Mesenchymal stem cell (in vitro differentiated cells and primary cell): ENCODE data around the gene GALNT5.

Experiments
- DNase-seq: peaks from one replicate; pipeline ENCODE4 v3.0.0-alpha.2; 2013
- H2AFZ ChIP-seq: one replicate; pipeline ENCODE4 v1.6.1; 2013; ENCODE audit warnings: low read depth, mild to moderate bottlenecking, control low read depth, inconsistent platforms, low read length, moderate library complexity
- H2AK5ac ChIP-seq: 2 replicates; pipeline ENCODE4 v1.6.1; 2013; ENCODE audit warnings: low read length, moderate library complexity, mild to moderate bottlenecking, inconsistent platforms; ENCODE audit not compliant: severe bottlenecking
- H2BK120ac ChIP-seq: one replicate; pipeline ENCODE4 v1.6.1; 2013; ENCODE audit warnings: low read depth, mild to moderate bottlenecking, inconsistent platforms, low read length, moderate library complexity
- H2BK12ac ChIP-seq, 2 experiments: one replicate each; pipeline ENCODE4 v1.6.1; 2013; ENCODE audit warnings: inconsistent platforms in 2 of 2, low read length in 2 of 2, mild to moderate bottlenecking in 2 of 2, moderate library complexity in 2 of 2, control low read depth in 1 of 2
- H2BK15ac ChIP-seq: one replicate; pipeline ENCODE4 v1.6.1; 2013; ENCODE audit warnings: mild to moderate bottlenecking, low read depth, inconsistent platforms; ENCODE audit not compliant: poor library complexity, severe bottlenecking
- H2BK5ac ChIP-seq: 2 replicates; pipeline ENCODE4 v1.6.1; 2013; ENCODE audit warnings: low read depth, mild to moderate bottlenecking, low read length, control low read depth, inconsistent platforms; ENCODE audit not compliant: poor library complexity, severe bottlenecking
- H3K14ac ChIP-seq, 2 experiments: one replicate each; pipeline ENCODE4 v1.6.1; 2013; ENCODE audit warnings: inconsistent platforms in 2 of 2, low read length in 2 of 2, control low read depth in 1 of 2, mild to moderate bottlenecking in 1 of 2, moderate library complexity in 1 of 2
- H3K18ac ChIP-seq, 2 experiments: one replicate each; pipeline ENCODE4 v1.6.1; 2013; ENCODE audit warnings: inconsistent platforms in 2 of 2, low read length in 2 of 2, control low read depth in 1 of 2, low read depth in 1 of 2, mild to moderate bottlenecking in 1 of 2
- H3K23ac ChIP-seq, 2 experiments: one replicate each; pipeline ENCODE4 v1.6.1; 2013; ENCODE audit warnings: inconsistent platforms in 2 of 2, low read length in 2 of 2, mild to moderate bottlenecking in 2 of 2, moderate library complexity in 2 of 2, control low read depth in 1 of 2
- H3K27ac ChIP-seq: 2 replicates; pipeline ENCODE4 v1.5.1; 2013; ENCODE audit warnings: mild to moderate bottlenecking, moderate library complexity, low read length, control low read depth, inconsistent platforms; ENCODE audit not compliant: poor library complexity, severe bottlenecking
- H3K27me3 ChIP-seq, 2 experiments: 2 replicates each; pipeline versions ENCODE4 v1.6.1 to v1.7.0; 2013; ENCODE audit warnings: low read length in 2 of 2, mild to moderate bottlenecking in 2 of 2, moderate library complexity in 2 of 2, control low read depth in 1 of 2, inconsistent platforms in 1 of 2; ENCODE audit not compliant: control insufficient read depth in 1 of 2, insufficient read depth in 1 of 2
- H3K36me3 ChIP-seq, 2 experiments: 2 replicates each; pipeline versions ENCODE4 v1.6.1 to v1.7.0; 2013; ENCODE audit warnings: low read length in 2 of 2, control low read depth in 1 of 2, inconsistent platforms in 1 of 2, low read depth in 1 of 2, mild to moderate bottlenecking in 1 of 2; ENCODE audit not compliant: insufficient read depth in 2 of 2, control insufficient read depth in 1 of 2
- H3K4ac ChIP-seq, 2 experiments: one replicate each; pipeline ENCODE4 v1.6.1; 2013; ENCODE audit warnings: inconsistent platforms in 2 of 2, low read length in 2 of 2, mild to moderate bottlenecking in 2 of 2, moderate library complexity in 2 of 2, control low read depth in 1 of 2, low read depth in 1 of 2
- H3K4me1 ChIP-seq: 2 replicates; pipeline ENCODE4 v1.6.1; 2013; ENCODE audit warnings: low read depth, low read length, control low read depth; ENCODE audit not compliant: control insufficient read depth, insufficient read depth
- H3K4me2 ChIP-seq: 2 replicates; pipeline ENCODE4 v1.6.1; 2013; ENCODE audit warnings: low read length, mild to moderate bottlenecking, inconsistent platforms; ENCODE audit not compliant: poor library complexity, severe bottlenecking
- H3K4me3 ChIP-seq, 2 experiments: 2 replicates each; pipeline versions ENCODE4 v1.5.1 to v1.7.0; 2013; ENCODE audit warnings: low read length in 2 of 2, mild to moderate bottlenecking in 2 of 2, control low read depth in 1 of 2, low read depth in 1 of 2; ENCODE audit not compliant: insufficient read depth in 1 of 2
- H3K79me1 ChIP-seq: replicated peaks from 2 replicates; pipeline ENCODE4 v1.6.1; 2013; ENCODE audit warnings: mild to moderate bottlenecking, control low read depth, low read length, inconsistent platforms; ENCODE audit not compliant: poor library complexity, severe bottlenecking
- H3K9ac ChIP-seq: 2 replicates; pipeline ENCODE4 v1.7.0; 2013; ENCODE audit warnings: mild to moderate bottlenecking, low read length, moderate library complexity
- H3K9me3 ChIP-seq: 2 replicates; pipeline ENCODE4 v1.7.0; 2013; ENCODE audit warnings: mild to moderate bottlenecking, low read length; ENCODE audit not compliant: control insufficient read depth
- H4K8ac ChIP-seq: one replicate; pipeline ENCODE4 v1.6.1; 2013; ENCODE audit warnings: inconsistent platforms, mild to moderate bottlenecking, low read length, moderate library complexity
- H4K91ac ChIP-seq: one replicate; pipeline ENCODE4 v1.6.1; 2013; ENCODE audit warnings: mild to moderate bottlenecking, low read length, inconsistent platforms
- WGBS: methylation state at CpG from one replicate; pipeline ENCODE4 v1.1.7; 2013; ENCODE audit warnings: mixed read lengths; 5-methylcytosine and 5-hydroxymethylcytosine counted together

GALNT5 gene

DNA sequence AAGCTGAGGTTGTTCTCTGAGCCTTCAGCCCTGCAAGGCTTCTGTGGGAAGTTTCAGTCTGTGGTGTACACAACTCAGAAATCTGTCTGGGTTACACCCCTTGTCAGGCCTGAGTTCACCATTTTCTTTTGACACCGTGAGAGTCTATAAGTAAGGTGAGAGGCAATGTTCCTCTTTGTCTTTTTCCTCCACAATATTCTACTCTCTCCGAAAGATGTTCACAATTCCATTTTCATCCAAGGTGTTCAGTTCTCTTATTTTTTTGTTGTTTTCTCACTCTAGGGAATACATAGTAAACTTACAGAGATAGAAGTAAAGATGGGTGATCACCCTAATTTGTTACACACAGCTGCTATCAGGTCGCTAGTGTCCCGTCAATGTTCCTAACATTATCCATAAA is 64.9 kb downstream of the GALNT5 start:
- no peak overlapping the region for H2AK5ac ChIP-seq
- H3K4me3 ChIP-seq: no peak overlapping the region
- H3K9me3 ChIP-seq: no peaks in the 10 kb centered on the region
- WGBS: no CpG with 5 or more reads among the region's 4 CpGs
- no peak overlapping the region for H3K18ac ChIP-seq
- no peak overlapping the region for H4K91ac ChIP-seq
- no peaks in the 10 kb centered on the region for H3K36me3 ChIP-seq
- H3K27ac ChIP-seq: no peak overlapping the region
- H3K9ac ChIP-seq: no peak overlapping the region
- H2BK120ac ChIP-seq: no peak overlapping the region
- H2BK12ac ChIP-seq: no peak overlapping the region
- no peak overlapping the region for H4K8ac ChIP-seq
- H2AFZ ChIP-seq: no peak overlapping the region
- H3K79me1 ChIP-seq: no peaks in the 10 kb centered on the region
- no peak overlapping the region for H3K4ac ChIP-seq
- H3K14ac ChIP-seq: no peak overlapping the region
- H3K27me3 ChIP-seq: no peaks in the 10 kb centered on the region
- H2BK15ac ChIP-seq: no peak overlapping the region
- no peak overlapping the region for H2BK5ac ChIP-seq
- no peak overlapping the region for H3K4me2 ChIP-seq
- no peak for DNase-seq
- no peak overlapping the region for H3K23ac ChIP-seq
- no peaks in the 10 kb centered on the region for H3K4me1 ChIP-seq

DNA sequence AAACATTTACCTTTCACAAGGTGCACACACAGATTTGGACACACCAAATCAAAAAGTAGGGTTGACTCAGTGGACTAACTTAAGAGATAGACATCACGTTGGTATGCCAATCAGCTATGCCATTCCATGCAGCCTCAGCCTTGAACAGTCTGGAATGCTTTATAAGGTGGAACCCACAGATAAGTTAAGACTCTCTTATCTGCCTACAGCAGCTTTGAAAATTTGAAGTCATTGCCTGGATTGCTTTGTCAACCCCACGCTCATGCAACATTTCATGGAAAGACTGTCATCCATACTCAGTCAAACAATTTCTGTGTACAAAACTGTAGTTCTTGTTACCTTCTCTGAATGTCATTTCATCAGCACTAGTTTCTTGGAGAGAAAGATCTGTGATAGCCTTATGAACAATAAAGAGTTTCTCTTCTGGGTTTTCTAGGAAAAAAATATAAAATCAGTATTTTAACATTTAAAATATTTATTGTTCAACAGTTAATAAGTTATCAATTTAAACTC is 66.9 kb downstream of the GALNT5 start:
- H4K8ac ChIP-seq: no peak overlapping the region
- H3K23ac ChIP-seq: no peak overlapping the region
- no peak overlapping the region for H2AFZ ChIP-seq
- H3K36me3 ChIP-seq: no peaks in the 10 kb centered on the region
- no peak overlapping the region for H4K91ac ChIP-seq
- H3K9me3 ChIP-seq: no peaks in the 10 kb centered on the region
- H3K27me3 ChIP-seq: no peaks in the 10 kb centered on the region
- H3K9ac ChIP-seq: no peak overlapping the region
- H2BK15ac ChIP-seq: no peak overlapping the region
- H3K4ac ChIP-seq: no peak overlapping the region
- no peak overlapping the region for H2BK5ac ChIP-seq
- no peak overlapping the region for H2BK12ac ChIP-seq
- no peak for DNase-seq
- WGBS: 96% methylated on average over 2 of the region's 2 CpGs
- no peak overlapping the region for H3K18ac ChIP-seq
- no peak overlapping the region for H3K4me3 ChIP-seq
- no peak overlapping the region for H3K4me2 ChIP-seq
- no peak overlapping the region for H2BK120ac ChIP-seq
- H3K4me1 ChIP-seq: peaks cover 4% of the 10 kb centered on the region
- no peak overlapping the region for H2AK5ac ChIP-seq
- H3K27ac ChIP-seq: no peak overlapping the region
- no peaks in the 10 kb centered on the region for H3K79me1 ChIP-seq
- H3K14ac ChIP-seq: no peak overlapping the region

DNA sequence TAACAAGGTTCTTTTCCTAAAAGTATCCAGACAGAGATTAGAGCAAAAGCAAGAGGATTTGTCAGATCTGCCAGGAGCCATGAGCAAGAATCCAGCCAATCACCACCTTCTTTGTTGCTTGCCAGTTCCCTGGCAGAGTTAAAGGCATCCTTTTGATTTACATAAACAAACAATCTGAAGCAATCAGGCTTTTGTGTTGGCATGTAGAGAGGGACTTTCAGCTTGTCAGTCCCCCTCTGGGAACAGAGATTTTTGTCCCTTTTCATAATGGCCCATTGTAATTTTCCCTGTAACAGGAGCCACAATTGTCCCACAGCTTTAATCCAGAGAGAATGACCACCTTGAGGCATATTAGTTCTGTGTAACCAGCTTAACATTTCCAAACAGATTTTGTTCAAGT is 68.3 kb downstream of the GALNT5 start, which contains the start of gene ERMN:
Gene ERMN, minus strand, starts transcription at position 39 of the 400 bp plus-strand sequence. CDS start 182 bp downstream, outside the sequence.
- DNase-seq: no peak
- Histone ChIP-seq H2BK120ac (no peak within 1 kb of the TSS), H3K4me2 (no peak within 1 kb of the TSS), H2AK5ac (no peak within 1 kb of the TSS), H3K4me3 (no peak within 1 kb of the TSS), H2BK5ac (no peak within 1 kb of the TSS), H2AFZ (no peak within 1 kb of the TSS), H3K27me3 (no peaks in the 10 kb centered on the region), H3K27ac (no peak within 1 kb of the TSS), H3K9ac (no peak within 1 kb of the TSS), H3K9me3 (no peaks in the 10 kb centered on the region), H4K91ac (no peak within 1 kb of the TSS), H3K36me3 (no peaks in the 10 kb centered on the region), H2BK15ac (no peak within 1 kb of the TSS), H3K79me1 (no peaks in the 10 kb centered on the region), H3K23ac (no peak within 1 kb of the TSS), H3K4ac (no peak within 1 kb of the TSS), H3K18ac (no peak within 1 kb of the TSS), H4K8ac (no peak within 1 kb of the TSS), H3K14ac (no peak within 1 kb of the TSS), H2BK12ac (no peak within 1 kb of the TSS), H3K4me1 (peaks cover 7% of the 10 kb centered on the region)

DNA sequence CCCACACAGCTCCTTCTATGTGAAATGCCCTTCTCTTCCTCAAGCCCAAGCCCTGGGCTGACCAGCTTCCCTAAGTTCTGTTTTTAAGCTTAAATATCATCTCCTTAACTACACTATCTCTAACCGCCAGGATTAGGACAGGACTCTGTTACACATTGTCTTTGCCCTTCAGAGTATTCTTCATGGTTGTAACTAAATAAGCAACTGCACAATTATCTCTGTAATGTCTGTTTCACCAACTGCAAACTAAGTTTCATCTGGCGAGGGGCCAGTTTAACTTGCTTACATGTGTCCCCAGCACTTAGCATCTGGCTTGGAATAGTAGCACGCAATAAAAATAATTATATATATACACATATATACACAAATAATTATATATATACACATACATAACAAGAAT is 69.2 kb downstream of the GALNT5 start:
- H2AK5ac ChIP-seq: no peak overlapping the region
- H3K18ac ChIP-seq: no peak overlapping the region
- no peak overlapping the region for H2BK12ac ChIP-seq
- no peak overlapping the region for H3K14ac ChIP-seq
- H3K4ac ChIP-seq: no peak overlapping the region
- no peak overlapping the region for H3K27ac ChIP-seq
- H3K27me3 ChIP-seq: no peaks in the 10 kb centered on the region
- peaks cover 7% of the 10 kb centered on the region for H3K4me1 ChIP-seq
- H3K4me3 ChIP-seq: no peak overlapping the region
- no peaks in the 10 kb centered on the region for H3K36me3 ChIP-seq
- H2BK5ac ChIP-seq: no peak overlapping the region
- no peak overlapping the region for H2BK120ac ChIP-seq
- H3K9me3 ChIP-seq: no peaks in the 10 kb centered on the region
- no peak overlapping the region for H4K8ac ChIP-seq
- no peak overlapping the region for H3K4me2 ChIP-seq
- WGBS: 94% methylated on average over 1 of the region's 3 CpGs
- no peaks in the 10 kb centered on the region for H3K79me1 ChIP-seq
- H2AFZ ChIP-seq: no peak overlapping the region
- no peak overlapping the region for H3K9ac ChIP-seq
- no peak for DNase-seq
- no peak overlapping the region for H2BK15ac ChIP-seq
- no peak overlapping the region for H4K91ac ChIP-seq
- H3K23ac ChIP-seq: no peak overlapping the region
